Measurements from ENCODE around the gene DRG1.
"Not testable (repeated sequence)": the region's sequence is repeated elsewhere in the genome, so short reads cannot be mapped to it uniquely, and the experiment has no call there.

The DRG1 gene

GRCh38 chr22:31399211-31400022, at the start of gene DRG1:
Gene DRG1, plus strand, starts transcription at chr22:31399604. Its CDS starts 80 bp downstream, at chr22:31399684.
- DNase-seq: peak; percentile 97

DNA sequence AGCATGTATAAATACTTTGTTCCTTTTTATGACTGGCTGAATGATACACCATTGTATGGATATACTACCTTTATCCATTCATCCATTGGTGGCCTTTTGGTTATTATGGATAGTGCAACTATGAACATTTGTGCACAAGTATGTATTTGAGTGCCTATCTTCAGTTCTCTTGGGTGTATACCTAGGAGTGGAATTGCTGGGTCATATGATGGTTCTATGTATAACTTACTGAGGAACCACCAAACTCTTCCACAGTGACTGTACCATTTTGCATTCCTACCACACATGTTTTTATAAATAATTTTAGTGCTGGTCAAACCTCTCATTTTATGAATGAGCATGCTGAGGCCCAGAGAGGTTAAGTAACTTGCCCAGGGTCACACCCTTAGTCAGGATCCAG, 49.4 kb upstream of the DRG1 start:
- DNase-seq: no peak

DNA sequence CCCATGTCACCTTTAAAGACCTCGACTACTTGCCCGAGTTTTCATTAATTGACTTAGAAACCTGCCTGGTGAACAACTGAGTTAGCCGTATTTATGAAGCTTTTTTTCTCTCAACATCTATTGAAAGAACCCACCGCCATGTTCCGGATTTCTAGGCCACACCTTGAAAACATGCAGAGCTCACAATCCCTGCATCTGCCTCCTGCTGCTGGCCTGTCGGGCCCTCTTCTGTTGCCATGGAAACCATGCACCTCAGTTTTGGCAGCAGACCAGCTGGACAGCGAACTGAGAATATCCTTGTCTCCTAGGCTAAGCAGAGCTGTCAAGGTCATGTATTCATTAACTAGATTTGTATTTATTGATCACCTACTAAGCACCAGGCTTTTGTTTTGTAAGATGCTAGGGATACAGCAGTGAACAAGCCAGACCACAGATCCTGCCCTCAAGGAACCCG, 49.0 kb upstream of the DRG1 start:
- peak; percentile 87 for DNase-seq

- DNase-seq: no peak
Measured at GRCh38 chr22:31354515-31354914, 44.9 kb upstream of the DRG1 start.

DNA sequence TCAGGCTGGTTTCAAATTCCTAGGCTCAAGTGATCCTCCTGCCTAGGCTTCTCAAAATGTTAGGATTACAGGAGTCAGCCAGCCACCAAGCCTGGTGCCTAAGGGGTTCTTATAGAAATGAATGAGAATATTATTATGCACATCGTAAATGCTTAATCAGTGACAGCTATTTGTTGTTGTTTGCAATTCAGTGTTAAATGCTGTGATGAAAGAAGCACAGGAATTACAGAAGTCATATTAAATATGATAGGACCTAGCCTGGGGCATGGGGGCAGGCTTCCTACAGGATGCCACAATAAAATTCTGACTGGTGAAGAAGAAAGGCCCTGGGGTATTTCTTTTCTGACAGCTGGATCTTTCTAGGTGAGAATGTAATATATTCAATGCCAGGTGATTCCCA, 39.4 kb upstream of the DRG1 start:
- no peak for DNase-seq

GRCh38 chr22:31361743-31362142, 37.7 kb upstream of the DRG1 start:
- no peak for DNase-seq

GRCh38 chr22:31363885-31364465, 35.4 kb upstream of the DRG1 start:
- DNase-seq: no peak

DNA sequence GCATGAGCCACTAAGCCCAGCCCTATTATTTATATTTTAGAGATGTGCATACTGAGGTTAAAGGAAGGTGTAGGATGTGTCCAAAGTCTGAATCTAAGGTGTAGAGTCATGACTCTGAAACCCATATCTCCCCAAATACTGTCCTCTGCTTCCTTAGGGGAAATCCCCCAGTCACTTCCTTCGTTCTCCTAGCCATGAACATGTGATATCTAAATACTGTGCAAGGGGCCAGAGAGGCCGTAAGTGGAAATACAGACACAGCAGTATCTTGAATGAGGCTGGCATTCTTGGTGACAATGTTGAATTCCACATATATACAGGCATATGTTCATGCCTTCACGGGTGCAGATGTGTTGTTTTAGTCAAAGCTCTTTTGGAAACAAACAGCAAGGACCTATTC, 32.0 kb upstream of the DRG1 start:
- DNase-seq: no peak

DNA sequence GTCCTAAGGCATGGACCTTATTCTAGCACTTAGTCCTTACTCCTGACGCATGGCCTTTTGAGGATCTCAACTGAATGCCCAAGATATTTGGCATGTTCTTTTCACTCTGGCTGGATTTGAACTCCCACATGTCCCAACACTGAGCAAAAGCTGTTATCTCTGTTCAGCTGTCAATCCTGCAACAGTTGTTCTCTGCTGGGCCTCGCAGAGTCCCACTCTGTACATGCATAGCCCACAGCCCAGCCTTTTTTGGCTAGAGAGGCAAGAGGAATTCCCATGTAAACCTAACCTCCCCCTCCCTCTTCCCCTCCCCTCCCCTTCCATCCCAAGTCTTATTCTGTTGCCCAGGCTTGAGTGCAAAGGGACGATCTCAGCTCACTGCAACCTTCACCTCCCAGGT, 21.8 kb upstream of the DRG1 start:
- DNase-seq: no peak

GRCh38 chr22:31378123-31378522, 21.3 kb upstream of the DRG1 start:
- no peak for DNase-seq

- DNase-seq: not testable (repeated sequence)
Measured at GRCh38 chr22:31378651-31379050, 20.8 kb upstream of the DRG1 start.

- no peak for DNase-seq
Measured at GRCh38 chr22:31393893-31394292, 5.5 kb upstream of the DRG1 start.

- DNase-seq: no peak
Measured at GRCh38 chr22:31394326-31394725, 5.1 kb upstream of the DRG1 start.

DNA sequence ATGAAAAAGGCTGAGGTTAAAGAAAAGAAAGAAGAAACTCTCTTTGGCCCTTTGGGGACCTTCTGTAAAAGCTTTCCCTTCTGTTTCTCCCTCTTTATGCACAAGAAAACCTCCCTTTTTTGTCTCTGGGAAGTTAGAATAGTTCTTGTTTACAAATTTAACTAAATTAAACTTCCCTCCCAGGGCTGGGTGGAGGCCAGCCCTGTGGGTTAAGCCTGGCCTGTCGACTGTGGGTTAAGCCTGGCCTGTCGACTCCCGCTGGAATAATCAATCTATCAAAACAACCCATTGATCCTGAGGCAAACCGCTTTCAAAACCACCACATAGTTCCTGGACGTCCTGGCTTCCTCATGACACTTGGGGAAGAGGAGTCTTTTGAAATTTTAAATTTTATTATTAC, 1.2 kb upstream of the DRG1 start:
- no peak for DNase-seq

DNA sequence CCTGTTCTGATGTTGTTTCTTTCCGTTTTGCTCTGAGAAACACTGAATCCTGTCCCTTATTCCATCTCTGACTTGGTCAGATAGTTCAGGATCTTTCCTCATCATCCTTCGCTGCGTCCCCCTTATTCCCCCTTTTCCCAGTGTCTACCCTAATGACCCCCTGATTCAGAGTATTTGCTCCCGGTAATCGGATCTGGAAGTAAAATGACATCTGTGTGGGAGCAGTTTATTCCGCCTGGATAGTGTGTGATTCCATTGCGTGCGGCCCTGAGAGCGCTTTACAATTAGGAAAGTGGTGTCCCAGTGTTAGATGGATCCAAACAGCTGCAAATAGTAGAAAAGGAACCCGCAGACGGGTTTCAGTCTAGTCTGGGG, 606 bp downstream of the DRG1 start:
- DNase-seq: no peak

DNA sequence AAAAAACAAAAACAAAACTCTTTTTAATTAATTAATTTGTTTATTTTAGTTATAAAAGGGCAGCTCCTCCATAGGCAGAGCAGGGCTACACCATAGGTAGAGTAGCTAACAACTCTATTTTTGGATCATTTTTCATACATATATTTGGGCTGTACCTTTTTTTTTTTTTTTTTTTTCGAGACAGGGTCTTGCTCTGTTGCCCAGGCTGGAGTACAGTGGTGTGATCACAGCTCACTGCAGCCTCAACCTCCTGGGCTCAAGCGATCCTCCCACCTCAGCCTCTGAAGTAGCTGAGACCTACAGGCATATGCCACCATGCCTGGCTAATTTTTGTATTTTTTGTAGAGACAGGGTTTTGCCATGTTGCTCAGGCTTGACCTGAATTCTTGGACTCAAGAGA, 2.9 kb downstream of the DRG1 start:
- not testable (repeated sequence) for DNase-seq

GRCh38 chr22:31425331-31426050, 26.1 kb downstream of the DRG1 start:
- DNase-seq: no peak

GRCh38 chr22:31431950-31432349, 32.5 kb downstream of the DRG1 start:
- no peak for DNase-seq

DNA sequence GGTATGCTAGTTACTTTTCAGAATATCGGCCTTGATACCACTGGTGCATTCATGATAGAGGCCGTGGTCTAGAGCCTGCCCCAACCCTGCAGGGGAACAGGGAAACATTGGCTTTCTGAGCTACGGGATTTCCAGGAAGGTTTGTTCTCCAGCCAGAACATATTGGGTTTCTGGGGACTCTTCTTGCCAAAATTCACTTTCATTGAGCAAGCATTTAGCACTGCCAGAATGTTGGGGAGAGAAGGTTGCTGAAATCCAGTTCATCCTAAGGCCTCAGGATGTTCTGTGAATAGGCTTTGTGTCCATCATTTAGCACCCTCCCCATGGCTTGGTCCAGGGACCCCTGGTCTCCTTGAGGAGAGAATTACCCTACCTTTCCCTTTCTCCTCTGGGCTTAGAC, 36.7 kb downstream of the DRG1 start:
- no peak for DNase-seq

DNA sequence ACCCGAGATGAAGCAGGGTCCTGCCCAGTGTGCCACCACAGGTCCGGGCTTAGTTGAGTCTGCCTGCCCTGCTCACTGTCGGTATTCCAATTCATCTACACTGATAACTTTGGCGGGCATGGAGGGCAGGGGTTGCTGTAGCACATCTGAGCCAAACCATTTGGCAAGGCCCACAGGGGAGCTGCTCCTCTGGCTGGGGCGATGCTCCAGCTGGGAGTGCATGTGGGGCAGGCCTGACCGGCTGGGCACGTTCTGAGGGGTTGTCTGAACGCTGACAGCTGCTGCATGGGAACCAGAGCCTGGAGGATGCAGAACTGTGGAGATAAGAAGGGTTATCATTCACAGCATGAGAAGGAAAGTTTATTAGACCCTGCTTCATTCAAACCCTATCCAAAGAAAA, 40.4 kb downstream of the DRG1 start:
- no peak for DNase-seq

DNA sequence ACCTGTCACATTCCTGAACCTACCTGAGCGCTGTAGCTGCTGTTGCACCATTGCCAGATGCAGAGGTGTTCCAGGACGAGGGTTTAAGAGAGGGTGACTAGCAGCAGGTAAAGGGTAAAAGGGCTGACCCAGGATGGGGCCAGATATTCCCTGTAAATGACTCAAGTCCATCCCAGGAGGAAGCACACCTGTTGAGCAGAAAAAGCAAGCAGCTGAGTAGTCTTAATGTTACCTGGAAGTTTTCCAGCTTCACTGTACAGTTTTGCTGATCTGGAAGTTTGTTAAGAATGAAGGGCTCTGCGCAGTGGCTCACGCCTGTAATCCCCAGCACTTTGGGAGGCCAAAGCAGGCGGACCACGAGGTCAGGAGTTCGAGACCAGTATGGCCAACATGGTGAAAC, 41.3 kb downstream of the DRG1 start:
- no peak for DNase-seq

- DNase-seq: no peak
Measured at GRCh38 chr22:31441652-31442051, 42.2 kb downstream of the DRG1 start.

DNA sequence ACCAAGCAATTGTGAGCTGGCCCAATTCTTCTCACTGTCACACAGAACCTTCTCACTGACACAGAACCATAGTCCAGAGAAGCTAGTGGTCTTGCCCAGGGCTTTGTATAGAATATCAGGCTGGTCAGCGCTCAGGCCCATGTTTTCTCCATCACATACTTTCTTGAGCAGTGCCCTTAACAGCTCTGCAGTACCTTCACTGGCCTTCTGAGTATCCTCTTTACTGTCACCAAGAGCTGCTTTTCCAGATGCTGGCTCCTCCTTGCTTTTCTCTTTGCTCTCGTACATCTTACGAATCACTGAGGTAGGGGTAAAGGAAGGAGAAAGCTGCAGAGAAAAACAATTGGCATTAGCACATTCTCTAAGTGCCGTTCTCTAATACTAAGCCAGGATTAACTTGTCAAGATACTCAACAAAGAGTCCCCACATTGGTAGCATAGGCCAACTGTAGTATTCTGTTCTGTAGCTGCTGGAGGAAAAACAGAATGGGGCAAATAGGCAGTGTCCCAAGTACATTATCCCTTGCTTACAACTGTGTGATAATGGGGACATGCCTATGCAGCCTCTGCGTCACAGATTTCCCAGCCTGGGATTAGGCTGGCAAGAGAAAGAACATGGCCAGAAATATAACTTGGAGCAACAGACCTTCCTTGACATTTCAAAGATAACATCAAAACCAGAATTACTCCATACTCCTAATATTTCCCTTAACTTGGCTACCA, 43.5 kb downstream of the DRG1 start:
- no peak for DNase-seq
